CD4-positive, alpha-beta memory T cell (primary cell): Measurements from ENCODE around the gene PRAMEF7. TPM values are rescaled to one million over a fixed set of nuclear protein-coding genes. Genes with fewer than 3 reads are reported as not detected.
"Not testable (repeated sequence)": the region's sequence is repeated elsewhere in the genome, so short reads cannot be mapped to it uniquely, and the experiment has no call there.

Experiments used
- CTCF ChIA-PET: fragments of 350-600 bp; sonication (Branson Sonifier 250); formaldehyde crosslinking; loops from one replicate; lab custom pipeline; 2021; ENCODE audit warnings: inconsistent platforms; ENCODE audit not compliant: partially characterized antibody; lab: Charles Lee
- POLR2A ChIA-PET: fragments of 350-600 bp; sonication (Branson Sonifier 250); formaldehyde crosslinking; loops from one replicate; lab custom pipeline; 2021; ENCODE audit not compliant: partially characterized antibody; lab: Charles Lee
- DNase-seq, 5 donors: peaks; one replicate each; pipeline versions ENCODE4 v3.0.0 to v3.0.0-alpha.2; 2020 to 2022; ENCODE audit warnings: mixed read lengths in 1 of 5
- H3K27ac ChIP-seq: one replicate; pipeline ENCODE4 v1.7.0; 2013; ENCODE audit warnings: low read depth, low read length
- H3K27me3 ChIP-seq: 2 replicates; pipeline ENCODE4 v1.7.0; 2013; ENCODE audit warnings: mild to moderate bottlenecking, low read length, moderate library complexity; ENCODE audit not compliant: insufficient read depth
- H3K36me3 ChIP-seq: 2 replicates; pipeline ENCODE4 v1.7.0; 2013; ENCODE audit warnings: mild to moderate bottlenecking, low read length, moderate library complexity; ENCODE audit not compliant: insufficient read depth
- H3K4me1 ChIP-seq: 2 replicates; pipeline ENCODE4 v1.7.0; 2013; ENCODE audit warnings: mild to moderate bottlenecking, low read length, moderate library complexity; ENCODE audit not compliant: insufficient read depth
- H3K4me3 ChIP-seq, 2 donors: one replicate each; pipeline ENCODE4 v1.7.0; 2013; ENCODE audit warnings: low read length in 2 of 2, mild to moderate bottlenecking in 1 of 2
- H3K9me3 ChIP-seq, 2 donors: one replicate each; pipeline ENCODE4 v1.7.0; 2013; ENCODE audit warnings: low read length in 2 of 2, control low read depth in 1 of 2; ENCODE audit not compliant: control insufficient read depth in 1 of 2
- H3K27ac Mint-ChIP-seq, 7 donors: one replicate each; pipeline ENCODE4 v1.8.0; 2020 to 2021; ENCODE audit warnings: mixed read lengths in 7 of 7, mild to moderate bottlenecking in 6 of 7, inconsistent platforms in 3 of 7, moderate library complexity in 3 of 7
- H3K27me3 Mint-ChIP-seq, 2 donors: one replicate each; pipeline ENCODE4 v1.8.0; 2020 to 2021; ENCODE audit warnings: mixed read lengths in 2 of 2
- H3K36me3 Mint-ChIP-seq, 2 donors: one replicate each; pipeline ENCODE4 v1.8.0; 2020 to 2021; ENCODE audit warnings: mixed read lengths in 2 of 2, inconsistent platforms in 1 of 2, mild to moderate bottlenecking in 1 of 2
- H3K4me1 Mint-ChIP-seq, 4 donors: one replicate each; pipeline ENCODE4 v1.8.0; 2020 to 2021; ENCODE audit warnings: mixed read lengths in 4 of 4, mild to moderate bottlenecking in 1 of 4
- H3K4me3 Mint-ChIP-seq, 8 donors: one replicate each; pipeline ENCODE4 v1.8.0; 2020 to 2021; ENCODE audit warnings: mixed read lengths in 8 of 8, mild to moderate bottlenecking in 7 of 8, moderate library complexity in 6 of 8, inconsistent platforms in 3 of 8
- H3K9me3 Mint-ChIP-seq, 8 donors: one replicate each; pipeline ENCODE4 v1.8.0; 2020 to 2021; ENCODE audit warnings: mixed read lengths in 8 of 8, mild to moderate bottlenecking in 5 of 8, inconsistent platforms in 3 of 8, moderate library complexity in 1 of 8
- intact Hi-C: fragments of 100-400 bp; cut with micrococcal nuclease; formaldehyde crosslinking; loops from one replicate; pipeline ENCODE4 v1.15.1; 2023
- polyA plus RNA-seq, 2 donors: library from polyadenylated mRNA; unstranded; fragments of 300-500 nt; fragmentation: Illumina TruSeq; gene quantifications; one replicate each; pipeline ENCODE4 v1.2.3, GENCODE V29; 2021
- total RNA-seq, 2 experiments: library from RNA; stranded (reverse); gene quantifications; one replicate each; pipeline ENCODE4 v1.2.3, GENCODE V29; 2021

The PRAMEF7 gene
- total RNA-seq = not detected
- polyA plus RNA-seq = not detected

DNA sequence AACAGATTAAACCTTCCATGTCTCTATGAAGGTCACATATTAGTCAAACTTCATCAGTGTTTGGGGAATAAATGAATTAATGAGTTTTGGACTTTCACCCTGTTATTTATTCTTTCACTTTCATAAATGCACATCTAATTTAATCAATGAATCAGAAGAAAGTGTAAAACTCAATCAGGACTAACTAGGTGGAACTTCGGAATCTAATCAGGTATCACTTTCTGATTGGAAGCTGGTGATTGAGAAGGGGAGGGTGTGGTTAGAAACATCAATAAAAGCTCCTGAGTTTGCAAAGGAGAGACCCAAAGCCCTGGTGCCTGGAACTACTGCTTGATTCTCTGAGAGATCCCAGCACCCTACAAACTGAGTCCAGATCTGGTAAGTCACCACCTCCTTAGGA is at the start of gene PRAMEF7:
PRAMEF7 (plus strand) TSS at position 301 of the 400 bp plus-strand sequence. CDS start 1,083 bp downstream, outside the sequence.
- H3K9me3 ChIP-seq, H3K27me3 Mint-ChIP-seq, DNase-seq, CTCF ChIA-PET, H3K9me3 Mint-ChIP-seq, POLR2A ChIA-PET, H3K27me3 ChIP-seq, intact Hi-C loops, H3K27ac ChIP-seq, H3K4me3 ChIP-seq, H3K4me3 Mint-ChIP-seq, H3K36me3 ChIP-seq, H3K36me3 Mint-ChIP-seq, H3K4me1 ChIP-seq, H3K4me1 Mint-ChIP-seq, H3K27ac Mint-ChIP-seq: not testable (repeated sequence)

DNA sequence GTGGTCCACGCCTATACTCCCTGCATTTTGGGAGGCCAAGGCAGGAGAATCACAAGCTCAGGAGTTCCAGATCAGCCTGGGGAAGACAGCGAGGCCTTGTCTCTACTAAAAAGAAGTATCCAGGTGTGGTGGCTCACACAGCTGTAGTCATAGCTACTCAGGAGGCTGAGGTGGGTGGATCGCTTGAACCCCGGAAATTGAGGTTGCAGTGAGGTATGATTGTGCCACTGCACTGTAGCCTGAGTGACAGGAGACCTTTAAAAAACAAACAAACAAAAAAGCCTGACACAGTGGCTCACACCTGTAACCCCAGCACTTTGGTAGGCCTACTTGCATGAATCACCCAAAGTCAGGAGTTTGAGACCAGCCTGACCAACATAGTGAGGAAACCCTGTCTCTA is 38.0 kb upstream of the PRAMEF7 start:
- H3K9me3 ChIP-seq, intact Hi-C loops, H3K4me3 Mint-ChIP-seq, H3K4me1 ChIP-seq, H3K4me1 Mint-ChIP-seq, H3K36me3 Mint-ChIP-seq, H3K27ac ChIP-seq, H3K27me3 ChIP-seq, POLR2A ChIA-PET, CTCF ChIA-PET, H3K4me3 ChIP-seq, H3K27me3 Mint-ChIP-seq, H3K9me3 Mint-ChIP-seq, H3K36me3 ChIP-seq, DNase-seq, H3K27ac Mint-ChIP-seq: not testable (repeated sequence)

DNA sequence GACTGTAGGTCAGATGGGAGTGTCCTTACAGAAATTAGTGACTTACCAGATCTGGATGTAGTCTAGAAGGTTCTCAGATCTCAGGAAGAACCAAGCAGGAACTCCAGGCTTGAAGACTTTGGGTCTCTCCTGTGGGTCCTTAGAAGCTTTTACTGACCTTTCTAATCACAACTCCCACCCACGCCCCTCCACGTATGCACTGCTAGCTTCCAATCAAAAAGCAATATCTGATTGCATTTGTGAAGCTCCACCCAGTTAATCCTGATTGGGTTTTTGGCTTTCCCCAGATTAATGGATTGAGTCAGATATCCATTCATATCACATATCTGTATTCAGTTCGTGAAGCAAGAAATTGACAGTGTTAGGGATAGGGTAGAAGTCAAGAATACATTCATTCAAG is 30.3 kb upstream of the PRAMEF7 start, which contains the start of gene PRAMEF4:
PRAMEF4 (minus strand) TSS at position 101 of the 400 bp plus-strand sequence. CDS start 2,807 bp downstream, outside the sequence.
- H3K27ac ChIP-seq, H3K4me3 ChIP-seq, intact Hi-C loops, H3K36me3 ChIP-seq, H3K4me3 Mint-ChIP-seq, H3K9me3 Mint-ChIP-seq, H3K36me3 Mint-ChIP-seq, H3K27me3 Mint-ChIP-seq, H3K9me3 ChIP-seq, CTCF ChIA-PET, H3K4me1 ChIP-seq, DNase-seq, POLR2A ChIA-PET, H3K4me1 Mint-ChIP-seq, H3K27me3 ChIP-seq: not testable (repeated sequence)
- H3K27ac Mint-ChIP-seq = peak within 1 kb of the TSS in 1 of 7 donors; percentile 22

DNA sequence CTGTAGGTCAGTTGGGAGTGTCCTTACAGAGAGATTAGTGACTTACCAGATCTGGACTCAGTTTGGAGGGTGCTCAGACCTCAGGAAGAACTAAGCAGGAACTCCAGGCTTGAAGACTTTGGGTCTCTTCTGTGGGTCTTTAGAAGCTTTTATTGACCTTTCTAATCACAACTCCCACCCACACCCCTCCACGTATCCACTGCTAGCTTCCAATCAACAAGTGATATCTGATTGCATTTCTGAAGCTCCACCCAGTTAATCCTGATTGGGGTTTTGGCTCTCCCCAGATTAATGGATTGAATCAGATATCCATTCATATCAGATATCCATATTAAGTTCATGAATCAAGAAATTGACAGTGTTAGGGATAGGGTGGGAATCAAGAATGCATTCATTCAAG is 18.2 kb upstream of the PRAMEF7 start, which contains the start of gene PRAMEF10:
PRAMEF10 (minus strand) TSS at position 101 of the 400 bp plus-strand sequence. CDS start 2,423 bp downstream, outside the sequence.
- H3K4me3 Mint-ChIP-seq, H3K36me3 Mint-ChIP-seq, H3K36me3 ChIP-seq, H3K27me3 ChIP-seq, H3K9me3 ChIP-seq, intact Hi-C loops, H3K9me3 Mint-ChIP-seq, H3K4me1 ChIP-seq, H3K27ac Mint-ChIP-seq, H3K4me1 Mint-ChIP-seq, POLR2A ChIA-PET, DNase-seq, H3K27me3 Mint-ChIP-seq, H3K27ac ChIP-seq, H3K4me3 ChIP-seq, CTCF ChIA-PET: not testable (repeated sequence)

DNA sequence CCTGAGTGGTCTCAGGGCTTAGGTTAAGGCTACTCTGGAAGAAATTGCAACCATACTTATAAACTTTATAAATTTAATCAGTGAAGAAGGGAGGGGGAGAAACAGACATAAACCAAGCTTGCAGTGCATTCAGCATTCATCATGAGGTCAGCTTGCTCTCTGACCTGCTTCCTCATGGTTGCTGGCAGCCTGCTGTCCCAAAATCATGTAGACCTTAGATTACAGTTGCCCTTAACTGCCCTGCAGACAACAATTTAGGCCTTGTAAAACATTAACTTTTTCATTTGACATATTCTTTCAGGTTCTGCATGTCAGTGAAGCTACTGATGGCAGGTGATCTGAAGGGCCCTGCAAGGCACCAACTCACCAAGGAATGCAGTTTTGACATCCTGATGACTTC is 17.2 kb upstream of the PRAMEF7 start:
- H3K27me3 ChIP-seq, H3K36me3 ChIP-seq, H3K27me3 Mint-ChIP-seq, POLR2A ChIA-PET, H3K27ac Mint-ChIP-seq, H3K4me3 Mint-ChIP-seq, H3K4me1 ChIP-seq, H3K27ac ChIP-seq, CTCF ChIA-PET, DNase-seq, H3K4me1 Mint-ChIP-seq, H3K9me3 ChIP-seq, intact Hi-C loops, H3K9me3 Mint-ChIP-seq, H3K36me3 Mint-ChIP-seq, H3K4me3 ChIP-seq: not testable (repeated sequence)

DNA sequence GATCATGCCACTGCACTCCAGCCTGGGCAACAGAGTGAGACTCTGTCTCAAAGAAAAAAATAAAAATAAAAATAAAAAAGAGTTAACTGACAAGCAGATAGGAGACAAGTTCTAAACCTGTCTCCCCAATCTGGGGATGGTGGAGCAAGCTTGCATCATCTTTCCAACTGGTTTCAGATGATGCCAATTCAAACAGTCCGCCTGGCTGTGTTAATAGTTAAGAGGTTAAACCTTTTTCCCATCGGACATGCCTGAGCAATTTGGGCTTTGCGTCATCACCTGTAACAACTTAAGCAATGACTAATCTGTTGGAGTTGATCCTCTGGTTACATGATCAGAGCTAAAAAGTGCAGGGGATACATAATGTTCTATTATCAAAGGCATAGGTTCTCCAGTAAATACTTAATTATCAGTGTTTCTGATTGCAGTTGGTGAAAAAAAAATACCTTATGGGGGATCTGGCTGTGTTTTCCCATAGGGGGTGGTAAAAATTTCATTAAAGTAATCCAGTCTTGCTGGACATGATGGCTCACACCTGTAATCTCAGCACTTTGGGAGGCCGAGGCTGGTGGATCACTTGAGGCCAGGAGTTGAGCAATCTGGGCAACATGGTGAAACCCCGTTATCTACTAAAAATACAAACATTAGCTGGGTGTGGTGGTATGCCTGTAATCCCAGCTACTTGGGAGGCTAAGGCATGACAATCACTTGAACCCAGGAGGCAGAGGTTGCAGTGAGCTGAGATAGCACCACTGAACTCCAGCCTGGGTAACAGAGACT is 12.4 kb upstream of the PRAMEF7 start:
- H3K27ac ChIP-seq, CTCF ChIA-PET, H3K36me3 Mint-ChIP-seq, H3K27me3 ChIP-seq, H3K27me3 Mint-ChIP-seq, H3K4me3 ChIP-seq, H3K9me3 Mint-ChIP-seq, H3K4me1 ChIP-seq, POLR2A ChIA-PET, DNase-seq, H3K36me3 ChIP-seq, intact Hi-C loops, H3K27ac Mint-ChIP-seq, H3K4me3 Mint-ChIP-seq, H3K4me1 Mint-ChIP-seq, H3K9me3 ChIP-seq: not testable (repeated sequence)

DNA sequence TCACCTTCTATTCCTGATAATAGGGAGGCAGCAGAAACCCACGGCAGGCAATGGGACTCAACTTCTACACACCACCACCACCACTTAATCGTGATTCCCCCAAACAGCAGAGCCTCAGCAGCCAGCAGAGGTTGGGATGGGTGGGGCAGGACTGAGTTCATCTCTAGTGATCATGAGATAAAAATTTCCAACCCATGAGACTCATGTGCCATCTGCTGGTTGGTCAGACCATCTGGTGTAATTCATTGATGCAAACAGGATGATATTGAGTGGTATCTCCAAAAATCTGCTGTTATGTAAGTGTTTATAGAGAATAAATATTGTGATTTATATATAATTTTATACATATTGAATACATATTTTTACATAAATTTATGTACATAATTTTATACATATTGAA is 5.3 kb downstream of the PRAMEF7 start:
- H3K27me3 Mint-ChIP-seq, H3K27me3 ChIP-seq, H3K36me3 Mint-ChIP-seq, H3K4me1 ChIP-seq, H3K9me3 Mint-ChIP-seq, H3K36me3 ChIP-seq, POLR2A ChIA-PET, H3K27ac Mint-ChIP-seq, H3K4me1 Mint-ChIP-seq, H3K4me3 Mint-ChIP-seq, DNase-seq, CTCF ChIA-PET, H3K27ac ChIP-seq, intact Hi-C loops, H3K9me3 ChIP-seq, H3K4me3 ChIP-seq: not testable (repeated sequence)
